Fibroblast of pulmonary artery (primary cell): ENCODE measurements around the gene LDLRAD4.

ENCODE experiments used
- DNase-seq: peaks from one replicate; pipeline ENCODE4 v3.0.0-alpha.2; 2010; ENCODE audit warnings: low read depth
- H3K4me3 ChIP-seq: replicated peaks from 2 replicates; pipeline ENCODE4 v1.5.1; 2011; ENCODE audit warnings: low read depth, mild to moderate bottlenecking, control low read depth, low read length, moderate library complexity
- TF ChIP-seq, protein P1 (sequence below): IDR thresholded peaks from 2 replicates; pipeline ENCODE4 v1.5.1; 2011; ENCODE audit warnings: mild to moderate bottlenecking, control low read depth, low read length, inconsistent platforms; ENCODE audit errors: missing control alignments

Gene LDLRAD4

DNA sequence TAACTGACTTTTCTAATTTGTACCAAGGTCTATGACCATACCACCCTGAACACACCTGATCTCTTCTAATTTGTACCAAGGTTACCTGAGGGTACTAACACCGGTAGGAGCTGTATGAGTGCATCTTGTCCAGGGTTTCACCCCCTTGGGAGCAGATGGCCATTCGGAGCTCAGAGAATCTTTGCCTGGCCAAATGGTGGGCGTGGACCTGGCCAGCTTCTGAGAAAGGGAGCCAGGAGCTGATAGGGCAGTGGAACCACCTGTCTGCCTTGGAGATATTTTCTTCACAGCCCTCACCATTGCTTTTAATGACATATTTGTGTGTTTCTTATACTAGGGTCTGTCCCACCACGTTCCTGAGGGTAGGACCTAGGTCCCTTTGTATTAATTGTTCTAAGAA is 188.9 kb downstream of the LDLRAD4 start:
- H3K4me3 ChIP-seq: no peak overlapping the region
- TF ChIP-seq, protein P1, sequence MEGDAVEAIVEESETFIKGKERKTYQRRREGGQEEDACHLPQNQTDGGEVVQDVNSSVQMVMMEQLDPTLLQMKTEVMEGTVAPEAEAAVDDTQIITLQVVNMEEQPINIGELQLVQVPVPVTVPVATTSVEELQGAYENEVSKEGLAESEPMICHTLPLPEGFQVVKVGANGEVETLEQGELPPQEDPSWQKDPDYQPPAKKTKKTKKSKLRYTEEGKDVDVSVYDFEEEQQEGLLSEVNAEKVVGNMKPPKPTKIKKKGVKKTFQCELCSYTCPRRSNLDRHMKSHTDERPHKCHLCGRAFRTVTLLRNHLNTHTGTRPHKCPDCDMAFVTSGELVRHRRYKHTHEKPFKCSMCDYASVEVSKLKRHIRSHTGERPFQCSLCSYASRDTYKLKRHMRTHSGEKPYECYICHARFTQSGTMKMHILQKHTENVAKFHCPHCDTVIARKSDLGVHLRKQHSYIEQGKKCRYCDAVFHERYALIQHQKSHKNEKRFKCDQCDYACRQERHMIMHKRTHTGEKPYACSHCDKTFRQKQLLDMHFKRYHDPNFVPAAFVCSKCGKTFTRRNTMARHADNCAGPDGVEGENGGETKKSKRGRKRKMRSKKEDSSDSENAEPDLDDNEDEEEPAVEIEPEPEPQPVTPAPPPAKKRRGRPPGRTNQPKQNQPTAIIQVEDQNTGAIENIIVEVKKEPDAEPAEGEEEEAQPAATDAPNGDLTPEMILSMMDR: no peak
- DNase-seq: no peak

DNA sequence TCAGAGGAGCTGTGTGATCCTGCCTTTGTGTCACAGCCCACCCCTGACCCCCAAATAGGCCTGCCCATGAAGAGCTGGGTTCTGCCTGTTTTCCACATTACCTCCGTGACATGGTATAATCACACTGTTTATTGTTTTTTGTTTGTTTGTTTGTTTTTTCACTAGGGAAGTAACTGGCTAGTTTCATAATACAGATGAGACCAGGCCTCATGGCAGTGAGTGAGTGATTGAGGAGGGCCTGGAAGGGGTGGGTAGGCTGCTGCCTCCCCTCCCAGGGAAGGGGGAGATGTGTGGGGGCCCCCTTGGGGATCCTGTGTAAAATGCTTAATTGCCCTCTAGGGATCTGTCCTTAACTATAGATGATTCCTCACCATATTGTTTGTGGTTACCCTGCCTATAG is 190.5 kb downstream of the LDLRAD4 start:
- TF ChIP-seq, protein P1: no peak
- DNase-seq: no peak
- H3K4me3 ChIP-seq: no peak overlapping the region

DNA sequence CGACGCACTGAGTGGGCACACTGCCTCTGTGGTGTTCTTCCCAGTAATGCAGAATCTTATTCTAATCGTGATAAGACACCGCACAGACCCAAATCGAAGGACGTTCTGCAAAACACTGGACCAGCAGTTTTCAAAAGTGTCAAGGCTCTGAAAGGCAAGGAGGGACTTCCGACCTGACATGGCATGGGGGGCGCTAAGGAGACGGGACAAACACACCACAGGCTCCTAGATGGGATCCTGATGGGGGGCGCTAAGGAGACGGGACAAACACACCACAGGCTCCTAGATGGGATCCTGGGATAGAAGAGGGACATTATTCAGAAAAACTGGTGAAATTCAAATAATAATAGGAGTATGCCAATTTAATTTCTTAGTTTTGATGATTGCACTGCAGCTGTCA is 191.4 kb downstream of the LDLRAD4 start:
- TF ChIP-seq, protein P1: no peak
- no peak overlapping the region for H3K4me3 ChIP-seq
- DNase-seq: no peak

DNA sequence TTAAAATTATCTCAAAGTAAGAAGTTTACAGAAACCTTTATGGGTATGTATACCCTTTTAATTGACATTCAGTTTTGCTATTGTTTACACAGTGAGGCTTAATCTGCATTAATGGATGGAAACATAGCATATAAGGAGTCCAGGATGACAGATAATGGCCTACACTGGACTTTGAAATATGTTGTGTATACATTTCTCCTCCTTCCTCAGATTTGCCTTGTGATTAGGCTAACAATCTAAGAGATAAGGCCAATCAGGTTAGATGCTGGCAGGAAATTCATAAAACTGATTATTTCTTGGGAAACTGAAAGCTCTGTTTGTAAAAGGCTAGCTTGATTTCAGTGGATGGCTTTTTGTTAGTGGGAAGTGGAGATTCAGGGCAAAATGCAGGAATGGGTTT is 191.9 kb downstream of the LDLRAD4 start:
- TF ChIP-seq, protein P1: no peak
- H3K4me3 ChIP-seq: no peak overlapping the region
- DNase-seq: no peak

DNA sequence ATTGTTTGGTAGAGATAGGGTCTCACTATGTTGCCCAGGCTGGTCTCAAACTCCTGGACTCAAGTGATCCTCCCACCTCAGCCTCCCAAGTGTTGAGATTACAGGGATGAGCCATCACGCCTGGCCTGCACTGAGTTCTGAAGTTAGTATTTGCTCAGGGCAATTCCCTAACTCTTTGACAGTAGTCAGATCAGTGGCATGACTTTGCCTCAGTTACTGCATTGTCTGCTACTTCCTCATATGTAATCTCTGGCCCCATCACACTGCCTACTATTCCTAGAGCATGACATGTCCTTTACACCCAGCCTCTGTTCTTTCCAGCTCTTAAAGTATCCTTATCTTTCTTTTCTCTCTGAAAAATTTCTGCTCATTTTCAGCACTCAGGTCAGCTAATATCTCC is 193.5 kb downstream of the LDLRAD4 start:
- DNase-seq: no peak
- TF ChIP-seq, protein P1: no peak
- H3K4me3 ChIP-seq: no peak overlapping the region

GRCh38 chr18:13412901-13413300 is 194.3 kb downstream of the LDLRAD4 start:
- no peak overlapping the region for H3K4me3 ChIP-seq
- DNase-seq: no peak
- TF ChIP-seq, protein P1: no peak

- no peak for DNase-seq
- no peak overlapping the region for H3K4me3 ChIP-seq
- TF ChIP-seq, protein P1: no peak
These were observed 195.5 kb downstream of the LDLRAD4 start for GRCh38 chr18:13414102-13414501.
